ENCODE measurements around the gene RTN4R.
A peak's percentile ranks its signal among the peaks of the same experiment; 100 is the strongest.
"Not testable (repeated sequence)": the region's sequence is repeated elsewhere in the genome, so short reads cannot be mapped to it uniquely, and the experiment has no call there.

The RTN4R gene

DNA sequence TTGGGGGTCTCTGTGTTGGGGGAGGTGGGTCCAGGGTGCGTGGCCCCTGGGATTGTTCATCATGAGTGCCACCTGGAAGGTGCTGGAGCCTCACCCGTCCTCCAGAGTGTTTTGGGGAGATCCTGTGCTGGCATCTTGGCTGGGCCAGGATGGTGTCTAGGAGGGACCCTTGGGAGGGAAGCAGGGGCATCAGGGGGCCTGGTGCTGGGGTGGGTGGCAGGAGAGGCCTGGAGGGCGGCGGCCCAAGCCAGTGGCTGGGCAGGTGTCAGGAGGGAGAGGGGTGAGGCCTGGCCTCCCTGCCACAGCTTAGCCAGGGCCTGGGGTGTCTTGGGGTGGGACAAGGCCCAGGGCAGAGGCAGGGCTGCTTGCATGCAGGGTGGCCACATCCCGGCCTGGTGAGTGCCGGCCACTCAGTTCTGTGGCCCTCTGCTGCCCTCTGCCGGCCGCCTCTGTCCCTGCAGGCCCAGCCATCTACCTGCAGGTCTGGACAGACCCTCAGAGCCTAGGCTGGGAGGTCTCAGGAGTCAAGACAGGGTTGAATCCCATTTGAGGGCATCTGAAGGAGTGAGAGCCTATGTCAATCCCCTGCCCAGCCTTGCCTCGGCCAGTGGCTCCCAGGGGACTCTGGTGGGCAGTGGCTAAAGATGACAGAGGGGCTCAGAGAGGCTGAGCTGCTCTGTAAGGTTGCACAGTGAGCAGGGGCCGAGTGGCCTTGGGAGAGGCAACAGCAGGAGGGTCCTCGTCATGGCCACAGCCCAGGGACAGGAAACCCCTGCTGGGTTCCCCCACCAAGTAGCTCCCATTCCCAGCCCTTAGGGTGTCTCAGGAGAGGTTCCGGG lies 17.6 kb upstream of the RTN4R start:
- peak; percentile 85 for DNase-seq

DNA sequence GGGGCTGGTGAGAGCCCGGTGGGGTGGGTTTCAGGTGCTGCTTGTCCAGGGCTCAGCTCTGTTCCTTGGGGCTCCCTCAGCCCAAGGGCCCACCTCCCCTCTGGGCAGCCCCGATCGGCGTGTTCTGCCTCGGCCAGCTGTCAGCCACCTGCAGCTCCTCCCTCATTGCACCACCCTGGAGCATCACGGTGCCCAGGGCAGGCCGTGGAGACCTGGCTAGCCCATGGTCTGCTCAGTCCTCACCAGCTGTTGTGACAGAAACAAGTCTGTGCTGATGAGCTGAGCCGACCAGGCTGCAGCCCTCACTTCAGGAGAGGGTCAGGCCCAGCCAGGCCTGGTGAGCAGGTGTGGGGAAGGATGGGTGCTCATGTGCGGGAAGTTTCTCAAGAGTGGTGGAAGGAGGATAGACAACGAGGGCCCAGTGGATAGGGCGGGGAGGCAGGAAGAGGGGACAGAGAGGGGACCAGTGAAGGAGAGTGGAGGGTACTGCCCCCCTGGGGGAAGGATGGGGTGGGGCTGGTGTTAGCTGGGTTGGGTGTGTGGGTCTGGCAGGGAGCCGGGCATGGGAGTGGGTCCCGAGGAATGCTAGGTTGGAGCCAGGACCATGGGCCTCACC lies 16.5 kb upstream of the RTN4R start:
- DNase-seq = no peak

DNA sequence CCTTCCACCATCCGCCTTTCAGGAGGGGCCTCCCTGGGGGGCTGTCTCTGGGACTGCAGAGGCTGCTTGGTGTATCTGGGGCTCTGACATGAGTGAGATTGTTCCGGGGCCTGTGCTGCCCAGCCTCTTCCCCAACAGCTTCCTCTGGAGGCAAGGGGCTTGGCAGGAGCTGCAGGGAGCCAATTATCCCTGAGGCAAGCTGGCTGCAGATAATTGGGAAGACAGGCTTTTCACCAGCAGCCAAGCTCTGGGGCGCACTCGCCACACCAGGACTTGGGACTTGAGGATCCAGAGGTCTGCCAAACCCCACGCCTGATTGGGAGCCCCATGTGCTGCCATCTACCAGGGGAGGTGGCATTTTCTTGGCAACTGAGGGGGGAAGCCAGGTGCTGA lies 15.6 kb upstream of the RTN4R start:
- no peak for DNase-seq

DNA sequence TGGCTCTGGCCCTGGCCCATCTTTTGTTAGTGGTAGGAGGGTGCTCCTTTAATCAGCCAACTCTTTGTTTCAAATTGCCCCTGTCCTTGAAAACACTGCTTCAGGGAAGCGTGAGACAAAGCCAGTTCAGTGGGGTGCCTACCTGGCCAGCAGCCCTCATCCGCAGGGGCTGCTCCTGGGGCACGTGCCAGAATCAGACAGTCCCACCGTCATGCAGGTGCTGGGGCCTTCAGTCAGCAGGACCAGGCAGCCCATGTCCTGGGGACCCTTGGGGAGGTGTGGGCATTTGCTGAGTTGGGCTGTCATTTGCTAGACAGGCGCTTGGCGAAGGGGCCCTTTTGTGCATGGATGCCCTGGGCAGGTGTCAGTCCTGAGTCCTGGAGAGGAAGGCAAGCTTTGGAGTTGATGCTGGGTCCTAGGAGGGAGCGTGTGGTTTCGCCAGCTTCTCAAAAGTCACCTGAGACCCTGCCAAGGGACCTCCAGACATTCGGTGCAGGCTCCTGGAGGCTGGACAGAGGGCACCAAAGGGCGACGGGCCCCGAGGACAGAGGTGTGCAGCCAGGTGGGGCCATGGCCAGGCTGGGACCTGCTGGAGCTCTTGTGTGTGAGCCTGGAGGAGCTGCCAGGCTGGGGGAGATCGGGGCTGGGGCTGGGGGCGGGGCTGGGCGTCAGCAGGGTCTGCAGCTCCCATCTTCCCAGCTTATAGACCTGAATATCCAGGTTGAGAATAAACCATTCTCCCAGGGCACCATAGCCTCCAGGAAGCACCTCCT lies 15.0 kb upstream of the RTN4R start:
- DNase-seq = no peak

DNA sequence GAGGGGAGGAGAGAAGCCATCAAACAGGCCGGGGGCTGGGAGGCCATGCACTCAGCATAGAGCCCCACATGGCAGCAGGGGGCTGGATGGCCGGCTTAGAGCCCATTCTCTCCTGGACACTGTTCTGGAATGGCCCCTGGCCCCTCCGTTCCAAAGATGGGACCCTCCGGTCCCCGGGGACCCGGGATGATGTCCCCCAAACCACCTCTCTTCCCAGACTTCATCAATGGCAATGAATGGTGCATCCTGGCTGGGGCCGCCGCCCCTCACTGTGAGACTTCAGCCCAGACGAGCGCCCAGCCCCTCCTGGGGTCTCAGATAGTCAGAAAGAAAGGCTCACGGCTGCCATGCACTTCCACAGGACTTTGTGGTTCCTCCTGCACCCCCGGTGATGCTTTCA lies 13.8 kb upstream of the RTN4R start:
- DNase-seq = no peak

DNA sequence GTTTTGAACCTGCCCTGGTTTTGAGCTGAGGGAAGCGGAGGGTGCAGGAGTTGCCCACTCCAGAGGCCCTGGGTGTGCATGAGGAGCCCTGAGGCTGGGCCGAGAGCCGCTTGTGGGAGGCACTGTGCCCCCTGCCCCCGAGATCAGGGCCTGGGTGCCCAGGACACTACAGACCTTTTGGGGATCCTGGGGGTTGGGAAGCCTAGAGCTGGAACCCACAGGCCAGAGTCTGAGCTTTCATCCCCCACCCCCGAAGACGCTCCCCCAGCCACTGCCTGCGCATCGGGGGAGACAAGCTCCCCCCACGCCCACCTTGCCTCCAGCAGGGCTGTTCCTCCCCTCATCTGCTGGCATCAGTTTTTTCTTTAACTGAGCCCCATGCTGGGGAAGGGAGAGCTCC lies 13.4 kb upstream of the RTN4R start:
- DNase-seq = not testable (repeated sequence)

DNA sequence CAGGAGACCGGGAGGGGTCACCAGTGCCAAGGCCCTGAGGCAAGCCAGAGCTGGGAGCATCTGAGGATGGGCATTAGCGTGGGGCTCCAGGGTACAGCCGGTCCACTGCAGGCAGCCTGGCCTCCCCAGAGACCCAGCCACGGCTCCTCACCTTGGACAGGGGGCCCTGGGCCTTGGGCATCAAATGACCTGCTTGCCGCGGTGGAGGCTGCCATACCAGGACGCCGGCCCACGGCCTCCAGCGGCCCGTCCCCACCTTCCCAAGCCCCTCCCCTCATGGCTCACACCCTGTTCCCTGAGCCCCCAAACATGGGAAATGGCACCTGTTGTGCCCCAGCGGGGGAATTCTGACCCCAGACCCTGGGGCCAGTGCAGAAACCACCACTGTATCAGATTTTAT lies 12.7 kb upstream of the RTN4R start:
- DNase-seq = no peak

DNA sequence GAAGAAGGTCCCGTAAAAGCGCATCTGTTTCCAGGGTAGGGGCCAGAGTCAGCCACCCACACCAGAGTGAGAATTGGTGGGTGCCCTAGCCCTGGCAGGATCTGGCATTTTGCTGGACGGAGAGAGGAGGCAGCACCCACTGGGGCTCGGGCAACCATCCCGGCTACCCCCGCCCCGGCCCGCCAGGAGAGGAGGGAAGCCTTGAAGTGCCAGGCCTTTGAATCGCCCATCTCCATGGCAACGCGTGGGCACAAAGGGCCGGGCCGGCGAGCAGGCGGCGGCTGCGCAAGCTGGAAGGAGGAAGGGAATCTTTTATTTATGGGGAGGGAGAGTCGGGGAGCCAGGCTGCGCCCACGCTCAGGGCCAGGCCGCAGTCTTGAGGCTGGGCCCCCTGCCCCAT lies 12.0 kb upstream of the RTN4R start:
- DNase-seq = not testable (repeated sequence)

DNA sequence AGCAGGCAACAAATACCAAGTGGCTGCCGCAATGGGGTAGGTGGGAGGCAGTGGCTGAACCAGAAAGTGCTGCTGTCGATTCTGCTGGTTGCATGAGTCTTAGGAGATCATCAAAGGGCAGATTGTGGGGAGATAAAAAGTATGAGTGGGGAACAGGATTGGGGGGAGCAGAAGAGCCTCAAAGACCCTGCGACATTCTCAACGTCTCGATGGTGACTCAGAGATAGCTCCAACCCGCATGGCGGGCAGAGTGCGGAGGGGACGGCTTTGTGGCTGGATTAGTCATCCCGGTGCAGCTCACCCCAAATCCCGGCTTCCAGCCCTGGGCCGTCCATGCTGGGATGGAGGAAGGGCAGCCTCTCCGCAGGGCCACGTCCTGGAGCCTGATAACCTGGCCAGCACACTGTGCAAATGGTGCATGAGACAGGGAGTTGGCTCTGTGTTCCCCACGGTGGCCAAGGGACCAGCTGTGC lies 11.6 kb upstream of the RTN4R start:
- DNase-seq = no peak

DNA sequence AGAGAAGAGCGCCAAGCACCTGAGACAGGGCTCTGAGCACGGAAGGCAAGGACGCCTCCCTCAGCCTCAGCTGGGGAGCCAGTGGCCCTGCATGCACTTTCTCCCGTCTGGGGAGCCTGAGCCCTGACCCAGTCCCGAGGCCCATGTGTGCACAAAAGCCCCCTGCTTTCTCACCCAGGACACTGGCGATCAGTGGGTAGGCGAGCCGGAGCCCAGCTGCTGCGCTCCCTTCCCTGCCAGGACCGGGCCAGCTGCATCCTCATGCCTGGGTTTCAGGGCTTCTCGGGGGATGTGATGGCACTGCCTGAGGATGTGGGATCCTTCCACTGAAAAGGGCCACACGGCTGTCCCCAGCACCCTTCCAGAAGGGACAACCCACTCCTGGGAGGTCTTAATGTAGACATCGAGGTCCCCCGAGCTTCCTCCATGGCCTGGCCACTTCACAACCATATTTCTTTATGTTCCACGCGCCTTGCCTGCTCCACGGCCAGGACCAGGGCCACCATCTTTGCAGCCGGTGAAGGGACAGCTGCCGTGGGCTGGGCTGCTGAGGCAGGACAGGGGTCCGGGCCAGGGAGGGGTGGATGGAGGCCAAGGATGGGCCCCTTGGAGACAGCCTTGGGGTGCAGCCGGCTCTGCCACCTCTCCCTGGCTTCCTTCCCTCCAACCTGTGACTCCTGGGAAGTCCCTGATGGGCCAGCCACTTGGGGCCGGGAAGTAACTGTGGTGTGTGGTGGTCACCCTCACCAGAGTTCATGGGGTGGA lies 10.8 kb upstream of the RTN4R start:
- DNase-seq = not testable (repeated sequence)

DNA sequence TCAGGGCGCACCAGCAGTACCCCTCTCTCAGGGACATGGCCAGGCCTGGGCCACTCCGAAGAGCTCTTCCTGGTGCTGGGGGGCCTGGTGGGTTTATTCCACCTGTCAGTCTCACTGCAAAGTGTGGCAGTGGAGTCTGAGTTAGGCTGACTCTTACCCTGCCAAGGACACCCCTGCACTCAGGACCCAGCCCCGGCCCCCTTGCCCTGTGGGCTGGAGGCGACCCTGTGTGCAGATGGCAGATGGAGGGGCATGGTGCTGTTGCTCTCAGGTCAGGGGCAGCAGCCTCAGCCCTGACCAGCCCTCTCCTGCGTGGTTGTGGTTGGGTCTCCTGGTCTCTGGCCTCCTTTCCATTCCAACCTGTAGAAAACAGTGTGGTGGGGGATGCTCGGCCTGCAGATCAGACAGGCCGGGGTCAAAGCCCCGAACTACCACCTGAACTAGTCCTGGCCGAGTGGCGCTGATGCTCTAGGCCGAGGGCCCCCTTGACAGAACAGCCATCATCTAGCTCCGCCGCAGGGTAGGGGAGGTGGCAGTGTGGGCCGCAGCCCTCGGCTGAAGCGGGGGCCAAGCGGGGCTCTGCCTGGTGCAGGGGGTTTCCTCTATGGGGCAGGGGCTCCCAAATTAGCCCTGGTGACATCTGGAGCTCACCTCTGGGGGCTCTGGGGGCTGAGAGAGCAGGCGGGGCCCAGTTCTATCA lies 10.0 kb upstream of the RTN4R start:
- not testable (repeated sequence) for DNase-seq

DNA sequence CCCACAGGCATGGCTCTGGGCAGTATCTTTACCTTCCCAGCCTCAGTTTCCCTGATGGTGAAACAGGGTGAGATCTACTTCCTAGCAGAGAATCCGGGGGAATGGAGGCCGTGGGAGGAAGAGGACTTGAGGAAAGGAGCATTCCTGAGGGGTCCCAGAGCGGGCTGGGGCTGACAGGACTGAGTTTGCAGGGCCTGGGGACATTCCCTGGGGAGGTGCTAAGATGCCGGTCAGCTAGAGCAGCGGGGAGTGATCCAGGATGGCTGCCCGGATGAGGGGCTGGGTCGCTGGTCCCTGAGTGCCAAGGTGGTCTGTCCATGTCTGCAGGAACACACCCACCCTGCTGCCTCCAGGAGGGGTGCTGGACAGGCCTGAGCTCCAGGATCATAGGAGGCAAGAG lies 8.3 kb upstream of the RTN4R start:
- DNase-seq = no peak

DNA sequence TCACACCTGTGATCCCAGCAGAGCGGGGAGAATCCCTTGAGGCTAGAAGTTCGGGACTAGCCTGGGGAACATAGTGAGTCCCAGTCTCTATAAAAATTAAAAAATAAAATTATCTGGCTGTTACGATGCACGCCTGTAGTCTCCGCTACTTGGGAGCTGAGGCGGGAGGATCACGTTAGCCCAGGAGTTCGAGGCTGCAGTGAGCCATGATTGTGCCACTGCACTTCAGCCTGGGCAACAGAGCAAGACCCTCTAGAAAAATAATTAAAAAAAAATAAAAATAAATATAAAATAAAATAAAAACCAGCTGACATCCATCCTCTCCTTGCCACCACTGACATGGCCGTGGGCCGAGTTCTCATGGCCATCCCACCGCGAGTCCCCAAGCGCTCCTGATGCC lies 7.7 kb upstream of the RTN4R start:
- DNase-seq = no peak

DNA sequence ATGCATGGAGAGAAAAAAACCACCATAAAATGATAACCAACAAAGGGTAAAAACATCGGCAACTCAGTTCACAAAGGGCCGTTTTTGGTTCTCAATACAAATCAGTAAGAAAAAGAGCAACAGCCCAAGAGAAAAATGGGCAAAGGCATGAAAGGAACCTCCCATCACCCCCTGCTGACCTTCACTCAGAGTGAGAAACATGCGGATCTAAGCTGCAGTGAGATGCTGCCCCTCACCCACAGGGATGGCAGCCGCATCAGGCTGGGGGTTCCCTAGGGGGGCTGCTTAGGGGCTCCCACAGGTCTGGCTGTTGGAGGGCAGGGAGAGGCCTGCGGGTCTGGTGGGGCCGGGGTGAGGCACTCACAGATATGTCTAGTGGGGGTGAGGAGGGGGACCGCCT lies 7.2 kb upstream of the RTN4R start:
- DNase-seq = not testable (repeated sequence)

DNA sequence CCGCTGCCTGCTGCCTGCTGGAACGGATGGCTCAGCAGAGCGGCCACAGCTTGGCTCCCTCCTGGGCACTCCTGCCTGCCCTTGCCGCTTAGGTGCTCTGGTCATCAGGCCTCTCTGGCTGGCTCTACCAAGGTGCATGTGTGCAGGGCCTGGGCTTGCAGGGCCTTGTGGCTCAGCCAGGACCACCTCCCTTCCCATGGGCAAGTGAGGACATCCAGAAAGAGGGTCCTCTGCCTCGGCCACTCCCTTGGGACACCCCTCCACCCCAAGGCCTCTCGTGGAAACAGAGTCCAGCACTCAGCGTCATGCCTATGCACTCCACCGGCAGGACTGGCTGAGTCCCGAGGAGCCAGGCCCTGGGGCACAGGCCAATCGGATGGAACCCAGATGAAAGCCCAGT lies 6.3 kb upstream of the RTN4R start:
- not testable (repeated sequence) for DNase-seq

DNA sequence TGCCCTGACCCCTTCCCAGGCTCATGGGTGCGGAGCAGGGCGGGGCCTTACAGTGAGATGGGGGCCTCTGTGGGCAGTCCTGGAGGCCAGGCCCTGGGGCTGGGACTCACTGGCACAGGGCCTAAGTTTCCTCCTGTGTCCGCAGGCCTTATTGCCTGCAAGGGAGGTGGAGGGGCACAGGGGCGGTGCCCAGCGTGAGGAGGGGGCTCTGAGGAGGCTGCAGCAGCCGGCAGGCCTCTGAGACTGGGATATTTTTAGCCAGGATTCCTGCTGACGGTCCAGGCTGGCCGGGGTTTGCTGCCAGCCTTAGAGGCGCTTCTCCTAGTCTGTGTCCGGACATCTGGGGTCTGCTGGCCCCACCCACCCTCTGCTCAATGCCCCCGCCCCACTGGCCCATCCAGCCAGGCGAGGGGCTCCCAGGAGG lies 5.7 kb upstream of the RTN4R start:
- DNase-seq = no peak

DNA sequence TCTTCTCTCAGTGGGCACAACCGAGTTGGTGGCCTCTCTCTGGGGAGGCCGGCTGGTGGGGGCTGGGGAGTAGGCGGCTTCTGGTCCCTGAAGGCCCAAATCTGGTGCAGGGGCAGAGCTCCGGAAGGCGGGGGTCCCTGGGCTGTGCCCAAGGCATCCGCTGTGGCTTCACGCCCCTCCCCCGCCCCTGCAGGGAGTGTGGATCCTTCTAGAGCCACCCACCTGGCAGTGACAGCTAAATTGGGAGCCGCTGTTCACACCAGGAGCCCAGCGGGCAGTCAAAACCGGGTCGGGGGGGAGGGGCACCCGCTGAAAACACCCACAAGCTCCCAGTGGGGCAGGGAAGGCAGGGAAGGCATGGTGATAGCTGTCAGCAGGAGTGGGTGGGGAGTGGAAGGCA lies 4.6 kb upstream of the RTN4R start:
- no peak for DNase-seq

DNA sequence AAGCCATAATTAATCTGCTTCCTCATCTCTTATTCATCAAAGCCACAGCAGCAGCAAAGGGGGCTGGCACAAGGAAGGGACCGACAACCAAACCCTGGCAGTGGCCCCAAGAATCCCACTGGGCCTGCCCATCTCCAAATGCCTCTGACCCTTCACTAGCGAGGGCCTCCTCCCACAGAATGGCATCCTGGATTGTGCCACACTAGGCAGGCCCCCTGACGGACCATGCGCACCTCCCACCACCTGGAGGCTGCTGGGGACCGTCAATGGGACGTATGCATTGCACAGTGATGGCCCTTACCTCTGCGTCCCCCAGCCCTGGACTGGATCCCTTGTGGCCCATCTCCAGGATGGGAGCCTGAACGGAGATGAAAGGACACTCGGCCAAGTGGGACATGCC lies 4.1 kb upstream of the RTN4R start:
- no peak for DNase-seq

DNA sequence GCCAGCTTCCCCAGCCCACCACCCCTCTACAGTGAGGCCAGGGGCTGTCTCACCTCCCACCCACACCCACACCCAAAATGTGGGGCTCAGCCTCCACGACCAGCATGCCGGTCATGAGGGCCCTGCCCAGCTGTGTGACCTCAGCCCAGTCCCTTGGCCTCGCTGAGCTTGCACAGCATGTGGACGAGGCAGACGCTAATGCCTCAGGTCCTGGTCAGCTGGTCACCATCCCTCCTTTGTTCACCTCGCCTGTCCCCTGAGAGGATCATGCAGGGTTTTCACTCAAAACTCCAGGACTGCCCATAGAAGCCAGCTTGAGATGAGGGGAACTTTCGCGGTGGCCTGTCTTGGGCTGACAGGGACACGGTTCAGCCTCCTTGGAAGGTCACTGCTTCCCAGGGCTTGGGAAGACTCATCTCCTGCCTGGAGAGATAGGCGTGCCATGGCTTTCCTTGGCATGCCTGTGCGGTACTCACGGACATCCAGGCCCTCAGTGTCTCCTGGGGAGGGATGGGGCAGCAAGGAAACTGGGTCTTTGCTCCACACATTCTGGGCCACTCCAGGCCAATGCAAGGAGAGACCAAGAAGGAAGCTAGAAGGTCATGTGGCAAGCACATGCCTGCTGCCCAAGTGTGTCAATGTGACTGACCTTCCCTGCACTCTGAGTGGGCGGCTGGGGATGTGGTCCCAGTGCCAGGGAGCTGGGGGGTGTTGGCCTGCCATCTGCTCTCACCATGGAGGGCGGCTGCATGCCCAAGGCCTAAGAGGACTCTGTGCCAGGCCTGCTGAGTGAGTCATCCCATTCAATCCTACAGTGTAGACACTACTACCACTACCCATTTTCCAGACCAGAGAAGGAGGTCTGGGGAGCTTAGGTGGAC lies 3.2 kb upstream of the RTN4R start:
- DNase-seq = no peak

DNA sequence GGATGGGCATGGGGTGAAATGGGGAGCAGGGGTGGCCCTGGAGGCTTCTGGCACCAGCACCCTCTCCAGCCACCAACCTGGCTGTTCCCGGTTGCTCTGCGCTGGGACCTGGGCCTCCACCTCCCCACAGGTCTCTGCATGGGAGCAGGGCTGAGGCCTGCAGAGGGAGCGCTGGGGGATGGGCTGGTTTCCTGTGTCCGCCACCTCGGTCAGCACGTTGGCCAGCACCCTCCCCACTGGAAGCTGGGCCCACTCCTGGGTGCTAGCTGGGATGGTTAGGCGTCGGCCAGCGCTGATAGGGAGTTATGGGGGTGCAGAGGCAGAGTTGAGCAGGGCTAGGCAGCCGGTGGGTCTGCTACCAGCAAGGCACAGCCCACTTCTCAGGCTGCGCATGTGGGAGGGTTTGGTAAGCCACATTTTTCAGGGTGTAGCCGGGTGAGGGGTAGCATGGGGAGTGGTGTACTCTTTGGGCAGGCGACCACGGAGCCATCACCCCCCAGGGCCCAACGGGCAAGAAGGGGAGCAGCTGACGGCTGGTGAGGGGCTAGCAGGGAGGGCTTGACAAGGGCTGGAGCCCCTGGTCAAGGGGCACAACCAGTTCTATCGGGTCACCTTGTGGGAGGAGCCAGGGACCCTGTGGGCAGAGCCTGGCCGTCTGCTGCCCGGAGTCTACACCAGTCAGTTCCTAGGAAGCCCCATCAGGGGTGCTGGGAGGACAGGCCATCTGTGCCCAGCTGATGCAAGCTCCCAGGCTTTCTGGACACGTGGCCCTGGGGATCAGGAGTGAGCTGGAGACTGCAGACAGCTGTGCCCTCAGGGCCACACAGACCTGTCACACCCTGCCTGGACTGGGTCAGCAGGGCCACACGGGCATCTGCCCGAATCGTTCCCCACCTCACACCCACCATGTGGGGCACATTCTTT lies 2.3 kb upstream of the RTN4R start:
- DNase-seq = not testable (repeated sequence)

All from left hindlimb (tissue), 1 donor.